Activated T-helper 1 cell treated with anti-CD3 and anti-CD28 coated beads, Interleukin-12 subunit alpha, Interleukin-12 subunit beta, Interleukin-2, Interleukin-4 antibody, amounts not matched to agents 30 ng/mL and 10 ng/mL and 1 ng/mL, durations not matched to agents 14 hours and 24 hours and 36 hours (primary cell): ENCODE measurements around the gene FAM163B. TPM values are rescaled to one million over a fixed set of nuclear protein-coding genes. Genes with fewer than 3 reads are reported as not detected.

Experiments used
- DNase-seq: peaks from one replicate; pipeline ENCODE4 v3.0.0; 2021; ENCODE audit warnings: low spot score
- H3K27ac Mint-ChIP-seq: one replicate; pipeline ENCODE4 v1.8.0; 2021; ENCODE audit warnings: mild to moderate bottlenecking, mixed read lengths
- H3K27me3 Mint-ChIP-seq: one replicate; pipeline ENCODE4 v1.8.0; 2022; ENCODE audit warnings: mild to moderate bottlenecking, moderate library complexity, mixed read lengths; ENCODE audit not compliant: insufficient read depth
- H3K36me3 Mint-ChIP-seq: one replicate; pipeline ENCODE4 v1.8.0; 2021; ENCODE audit warnings: low read depth, mixed read lengths
- H3K4me1 Mint-ChIP-seq: one replicate; pipeline ENCODE4 v1.8.0; 2021; ENCODE audit warnings: low read depth, mixed read lengths
- H3K4me3 Mint-ChIP-seq: one replicate; pipeline ENCODE4 v1.8.0; 2021; ENCODE audit warnings: mild to moderate bottlenecking, moderate library complexity, mixed read lengths
- H3K9me3 Mint-ChIP-seq: one replicate; pipeline ENCODE4 v1.8.0; 2021; ENCODE audit warnings: mixed read lengths
- intact Hi-C: fragments of 100-400 bp; cut with micrococcal nuclease; formaldehyde crosslinking; loops from one replicate; pipeline ENCODE4 v1.15.1; 2024
- total RNA-seq: library from RNA; stranded (reverse); gene quantifications from 2 replicates; pipeline ENCODE4 v1.2.3, GENCODE V29; 2022

The FAM163B gene
- total RNA-seq, 1 donor from 2014 or later: not detected

GRCh38 chr9:133621725-133622267 is 12.6 kb upstream of the FAM163B start:
- Mint-ChIP-seq H3K36me3 (peaks cover 2% of the 10 kb centered on the region), H3K4me1 (peaks cover 38% of the 10 kb centered on the region), H3K27me3 (peaks cover 7% of the 10 kb centered on the region), H3K4me3 (no peak overlapping the region), H3K9me3 (peaks cover 16% of the 10 kb centered on the region), H3K27ac (no peak overlapping the region)
- DNase-seq: no peak
- intact Hi-C loops: loop anchor here (5.0 kb wide), 1 partner anchor 56 kb away; no protein-coding TSS in a partner anchor

DNA sequence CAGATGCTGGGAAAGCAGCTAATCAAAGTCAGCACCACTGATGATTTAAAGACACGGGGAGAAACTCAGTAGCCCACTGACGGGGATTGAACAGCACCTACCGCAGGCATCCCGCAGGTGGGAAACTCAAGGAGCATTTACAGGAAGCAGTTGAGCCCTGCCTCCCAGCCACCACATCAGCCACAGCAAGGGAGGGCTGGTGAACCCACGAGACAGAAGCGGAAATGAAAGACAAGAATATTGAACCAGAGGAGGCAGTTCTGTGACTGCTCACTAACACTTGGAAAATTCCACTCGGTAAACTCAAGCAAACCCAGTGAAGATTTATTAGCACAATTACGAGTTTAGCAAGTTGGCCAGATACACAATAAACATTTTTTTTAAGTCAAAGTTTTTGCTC is 10.6 kb upstream of the FAM163B start:
- intact Hi-C loops: loop anchor here (5.0 kb wide), 1 partner anchor 58 kb away; no protein-coding TSS in a partner anchor

DNA sequence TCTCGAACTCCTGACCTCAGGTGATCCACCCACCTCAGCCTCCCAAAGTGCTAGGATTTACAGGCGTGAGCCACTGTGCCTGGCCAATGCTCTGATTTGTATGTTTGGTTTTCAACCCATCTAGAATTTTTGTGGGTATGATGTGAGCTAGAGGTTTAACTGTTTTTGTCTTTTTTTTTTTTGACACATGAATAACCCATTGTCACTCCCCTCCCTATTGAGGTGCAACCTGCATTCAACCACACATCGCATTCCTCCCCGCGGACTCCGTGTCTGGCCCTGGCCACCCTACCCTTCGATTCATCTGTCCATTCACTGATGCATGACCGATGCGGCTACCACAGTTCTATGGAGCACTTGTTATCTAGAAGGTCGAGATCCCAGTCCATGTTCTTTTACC is 9.5 kb upstream of the FAM163B start:
- DNase-seq: no peak

More for the DNA sequence above, 10.6 kb upstream of the FAM163B start:
- Mint-ChIP-seq H3K36me3 (peaks cover 2% of the 10 kb centered on the region), H3K4me3 (peak overlapping the region; percentile 19), H3K27me3 (peaks cover 6% of the 10 kb centered on the region), H3K27ac (peak overlapping the region; percentile 54), H3K9me3 (peaks cover 2% of the 10 kb centered on the region), H3K4me1 (peaks cover 38% of the 10 kb centered on the region)
- peak; percentile 50 for DNase-seq

GRCh38 chr9:133616643-133617405 is 7.6 kb upstream of the FAM163B start:
- DNase-seq: no peak
- Mint-ChIP-seq H3K27ac (no peak overlapping the region), H3K9me3 (no peaks in the 10 kb centered on the region), H3K4me3 (no peak overlapping the region), H3K36me3 (no peaks in the 10 kb centered on the region), H3K27me3 (peaks cover 8% of the 10 kb centered on the region), H3K4me1 (peaks cover 31% of the 10 kb centered on the region)
- intact Hi-C loops: no loop called here

More for the DNA sequence above, 9.5 kb upstream of the FAM163B start:
- Mint-ChIP-seq H3K36me3 (peaks cover 2% of the 10 kb centered on the region), H3K4me3 (no peak overlapping the region), H3K9me3 (no peaks in the 10 kb centered on the region), H3K27ac (no peak overlapping the region), H3K4me1 (peaks cover 38% of the 10 kb centered on the region), H3K27me3 (peaks cover 6% of the 10 kb centered on the region)
- intact Hi-C loops: no loop called here

DNA sequence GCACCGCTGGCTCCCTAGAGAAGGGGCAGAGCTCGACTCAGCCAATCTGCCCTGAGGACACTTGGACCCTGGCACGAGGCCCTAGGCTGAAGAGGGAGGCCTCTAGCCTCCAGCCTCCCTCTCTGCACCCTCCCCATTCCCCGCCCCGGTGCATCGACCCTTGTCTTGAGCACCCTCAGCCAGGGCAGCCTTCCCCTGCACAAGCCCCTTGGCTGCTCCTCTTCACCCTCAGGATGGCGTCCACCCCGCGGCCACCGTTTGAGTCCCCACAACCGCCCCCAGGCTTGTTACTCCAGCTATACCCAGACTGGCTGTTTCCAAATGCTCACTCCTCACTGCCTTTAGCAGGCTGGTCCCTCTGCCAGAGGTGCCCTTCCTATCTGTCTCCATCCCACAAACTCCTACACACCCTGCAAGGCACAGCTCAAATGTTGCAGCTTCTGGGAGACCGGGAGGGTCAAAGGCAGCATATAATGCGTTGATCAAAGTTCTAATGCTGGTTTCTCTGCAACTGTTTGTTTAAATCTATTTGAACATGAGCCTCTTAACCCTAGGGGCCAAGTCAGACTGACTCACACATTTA is 6.5 kb upstream of the FAM163B start:
- Mint-ChIP-seq H3K36me3 (no peaks in the 10 kb centered on the region), H3K27ac (no peak overlapping the region), H3K27me3 (peaks cover 12% of the 10 kb centered on the region), H3K9me3 (no peaks in the 10 kb centered on the region), H3K4me3 (no peak overlapping the region), H3K4me1 (peaks cover 20% of the 10 kb centered on the region)
- intact Hi-C loops: no loop called here
- no peak for DNase-seq

DNA sequence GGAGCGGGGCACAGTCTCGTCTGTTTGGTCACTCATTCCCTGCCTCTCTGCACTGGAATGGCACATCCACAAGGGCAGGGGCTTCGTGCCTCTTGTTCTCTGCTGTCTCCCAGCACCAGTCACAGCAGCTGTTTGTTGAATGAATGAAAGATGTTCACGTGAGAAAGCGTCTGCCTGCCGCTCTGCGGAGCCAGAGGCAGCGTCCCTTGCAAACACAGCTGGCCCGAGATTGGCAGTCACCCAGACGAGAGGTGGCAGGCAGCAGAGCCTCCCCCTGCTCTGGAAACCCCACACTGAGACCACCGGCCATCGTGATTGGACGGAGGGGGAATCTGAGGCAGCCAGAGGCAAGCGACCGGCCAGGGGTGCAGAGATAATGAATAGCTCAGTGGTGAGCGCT is 6.0 kb upstream of the FAM163B start:
- peaks cover 12% of the 10 kb centered on the region for H3K27me3 Mint-ChIP-seq
- DNase-seq: no peak
- H3K36me3 Mint-ChIP-seq: no peaks in the 10 kb centered on the region

GRCh38 chr9:133614678-133615077 is 5.5 kb upstream of the FAM163B start:
- no peak for DNase-seq
- Mint-ChIP-seq H3K4me3 (no peak overlapping the region), H3K4me1 (peaks cover 11% of the 10 kb centered on the region), H3K27me3 (peaks cover 14% of the 10 kb centered on the region), H3K9me3 (no peaks in the 10 kb centered on the region), H3K36me3 (no peaks in the 10 kb centered on the region), H3K27ac (no peak overlapping the region)
- intact Hi-C loops: no loop called here

More for the DNA sequence above, 6.0 kb upstream of the FAM163B start:
- Mint-ChIP-seq H3K9me3 (no peaks in the 10 kb centered on the region), H3K27ac (no peak overlapping the region), H3K4me1 (peaks cover 16% of the 10 kb centered on the region), H3K4me3 (no peak overlapping the region)
- intact Hi-C loops: no loop called here

GRCh38 chr9:133614056-133614455 is 4.9 kb upstream of the FAM163B start:
- no peak overlapping the region for H3K27ac Mint-ChIP-seq
- peaks cover 5% of the 10 kb centered on the region for H3K4me1 Mint-ChIP-seq
- intact Hi-C loops: no loop called here
- DNase-seq: no peak
- H3K36me3 Mint-ChIP-seq: no peaks in the 10 kb centered on the region
- peaks cover 17% of the 10 kb centered on the region for H3K27me3 Mint-ChIP-seq
- H3K4me3 Mint-ChIP-seq: no peak overlapping the region
- no peaks in the 10 kb centered on the region for H3K9me3 Mint-ChIP-seq

- H3K4me1 Mint-ChIP-seq: no peaks in the 10 kb centered on the region
- H3K27me3 Mint-ChIP-seq: peaks cover 17% of the 10 kb centered on the region
- H3K36me3 Mint-ChIP-seq: no peaks in the 10 kb centered on the region
- intact Hi-C loops: no loop called here
- no peak overlapping the region for H3K27ac Mint-ChIP-seq
- no peaks in the 10 kb centered on the region for H3K9me3 Mint-ChIP-seq
- DNase-seq: no peak
- H3K4me3 Mint-ChIP-seq: no peak overlapping the region
Observed at GRCh38 chr9:133613432-133613831, 4.2 kb upstream of the FAM163B start.

- intact Hi-C loops: no loop called here
- Mint-ChIP-seq H3K9me3 (no peaks in the 10 kb centered on the region), H3K4me3 (no peak overlapping the region), H3K27ac (no peak overlapping the region), H3K27me3 (peaks cover 16% of the 10 kb centered on the region), H3K36me3 (no peaks in the 10 kb centered on the region), H3K4me1 (no peaks in the 10 kb centered on the region)
- DNase-seq: no peak
Observed at GRCh38 chr9:133612816-133613215, 3.6 kb upstream of the FAM163B start.

DNA sequence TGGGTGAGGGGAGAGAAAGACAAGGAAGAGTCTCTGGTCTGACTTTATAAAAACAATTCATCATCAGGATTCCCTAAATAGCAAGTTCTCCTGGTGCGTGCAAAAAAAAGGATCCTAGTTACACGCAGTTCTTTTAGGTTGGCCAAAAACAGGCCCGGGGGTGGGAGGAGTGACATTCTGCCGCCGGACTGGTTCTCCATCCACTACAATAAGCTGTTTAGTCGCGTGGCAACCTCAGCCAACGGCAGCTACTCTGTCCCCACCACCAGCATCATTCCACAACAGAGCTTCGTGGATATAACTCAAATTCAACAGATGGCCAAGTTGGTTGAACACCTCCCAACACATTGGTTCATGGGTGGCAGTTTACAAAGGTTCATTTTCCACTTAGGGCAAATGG is 2.9 kb upstream of the FAM163B start:
- peaks cover 14% of the 10 kb centered on the region for H3K27me3 Mint-ChIP-seq
- no peaks in the 10 kb centered on the region for H3K4me1 Mint-ChIP-seq
- intact Hi-C loops: no loop called here
- DNase-seq: no peak
- no peak overlapping the region for H3K4me3 Mint-ChIP-seq
- H3K27ac Mint-ChIP-seq: no peak overlapping the region
- no peaks in the 10 kb centered on the region for H3K36me3 Mint-ChIP-seq
- H3K9me3 Mint-ChIP-seq: no peaks in the 10 kb centered on the region

DNA sequence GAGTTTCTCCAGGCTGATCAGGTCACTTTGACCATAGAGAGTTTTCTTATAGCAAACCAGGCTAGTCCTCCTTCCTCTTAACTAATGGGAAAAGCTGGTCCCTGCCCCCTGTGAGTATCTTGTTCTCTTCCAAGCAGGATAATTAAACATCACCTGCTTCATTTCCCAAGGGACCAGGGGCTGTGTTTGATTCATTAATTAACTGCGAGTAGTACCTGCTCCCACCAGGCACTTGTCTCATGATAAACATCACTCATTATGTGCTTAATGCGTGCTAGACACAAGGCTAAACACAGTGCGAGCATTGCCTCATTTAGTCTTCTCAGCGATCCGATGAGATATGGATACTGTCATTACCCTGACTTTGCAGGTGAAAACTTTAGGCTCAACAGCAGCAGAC is 1.7 kb upstream of the FAM163B start:
- H3K27ac Mint-ChIP-seq: no peak overlapping the region
- no peaks in the 10 kb centered on the region for H3K4me1 Mint-ChIP-seq
- peaks cover 12% of the 10 kb centered on the region for H3K27me3 Mint-ChIP-seq
- no peaks in the 10 kb centered on the region for H3K36me3 Mint-ChIP-seq
- no peak overlapping the region for H3K4me3 Mint-ChIP-seq
- no peaks in the 10 kb centered on the region for H3K9me3 Mint-ChIP-seq
- no peak for DNase-seq
- intact Hi-C loops: no loop called here

- Mint-ChIP-seq H3K36me3 (no peaks in the 10 kb centered on the region), H3K4me1 (no peaks in the 10 kb centered on the region), H3K4me3 (no peak overlapping the region), H3K9me3 (no peaks in the 10 kb centered on the region), H3K27ac (no peak overlapping the region), H3K27me3 (peaks cover 15% of the 10 kb centered on the region)
- intact Hi-C loops: no loop called here
- DNase-seq: no peak
Observed at GRCh38 chr9:133608889-133609288, 300 bp downstream of the FAM163B start.
